Fibroblast of lung (primary cell): ENCODE data around the gene DYNLT1. TPM values are rescaled to one million over a fixed set of nuclear protein-coding genes. Genes with fewer than 3 reads are reported as not detected.

ENCODE experiments used
- DNase-seq, 2 donors: peaks; one replicate each; pipeline versions ENCODE4 v3.0.0 to v3.0.0-alpha.2; 2010; ENCODE audit warnings: low read depth in 2 of 2
- H2AFZ ChIP-seq: 2 replicates; pipeline ENCODE4 v1.5.1; 2012; ENCODE audit warnings: low read length, control low read depth, inconsistent platforms
- H3K27ac ChIP-seq: 2 replicates; pipeline ENCODE4 v1.5.1; 2011; ENCODE audit warnings: low read length, control low read depth; ENCODE audit not compliant: insufficient read depth
- H3K27me3 ChIP-seq: 2 replicates; pipeline ENCODE4 v1.5.1; 2011; ENCODE audit warnings: mild to moderate bottlenecking, low read length; ENCODE audit not compliant: control insufficient read depth, insufficient read depth
- H3K36me3 ChIP-seq: 2 replicates; pipeline ENCODE4 v1.5.1; 2011; ENCODE audit warnings: low read length; ENCODE audit not compliant: control insufficient read depth, insufficient read depth
- H3K4me1 ChIP-seq: 2 replicates; pipeline ENCODE4 v1.5.1; 2011; ENCODE audit warnings: low read length; ENCODE audit not compliant: control insufficient read depth, insufficient read depth; ENCODE audit errors: extremely low read depth
- H3K4me2 ChIP-seq: 2 replicates; pipeline ENCODE4 v1.5.1; 2011; ENCODE audit warnings: low read length, control low read depth; ENCODE audit not compliant: insufficient read depth; ENCODE audit errors: extremely low read depth
- H3K4me3 ChIP-seq, 4 experiments: fragments of 200-600 bp in 1 of 4; sonication (generic) in 1 of 4; replicated peaks in 1 of 4; 2 replicates each; pipeline ENCODE4 v1.5.1; 2011 to 2016; ENCODE audit warnings: low read length in 4 of 4, low read depth in 3 of 4, mild to moderate bottlenecking in 3 of 4, control low read depth in 2 of 4, inconsistent platforms in 1 of 4, mixed read lengths in 1 of 4; ENCODE audit not compliant: insufficient read depth in 1 of 4; ENCODE audit errors: control extremely low read depth in 1 of 4
- H3K79me2 ChIP-seq: 2 replicates; pipeline ENCODE4 v1.5.1; 2012; ENCODE audit warnings: mild to moderate bottlenecking, low read length, inconsistent platforms; ENCODE audit not compliant: control insufficient read depth, insufficient read depth
- H3K9ac ChIP-seq: 2 replicates; pipeline ENCODE4 v1.5.1; 2011; ENCODE audit warnings: mild to moderate bottlenecking, low read length, control low read depth; ENCODE audit not compliant: insufficient read depth
- H3K9me3 ChIP-seq: 2 replicates; pipeline ENCODE4 v1.5.1; 2012; ENCODE audit warnings: low read depth, low read length; ENCODE audit not compliant: control insufficient read depth, insufficient read depth
- H4K20me1 ChIP-seq: 2 replicates; pipeline ENCODE4 v1.5.1; 2011; ENCODE audit warnings: low read length; ENCODE audit not compliant: control insufficient read depth, insufficient read depth; ENCODE audit errors: extremely low read depth
- EZH2 ChIP-seq: IDR thresholded peaks from 2 replicates; pipeline ENCODE4 v1.5.1; 2012; ENCODE audit warnings: low read length, control low read depth, mild to moderate bottlenecking; ENCODE audit errors: missing control alignments
- polyA plus RNA-seq, 2 donors: library from polyadenylated mRNA; depleted of rRNA in 1 of 2; stranded (reverse) in 1 of 2; unstranded in 1 of 2; fragments of >200 nt; gene quantifications; 2 replicates each; pipeline ENCODE4 v1.2.1, GENCODE V29; 2011 to 2012; ENCODE audit warnings: missing spikeins in 1 of 2
- total RNA-seq: library from RNA; depleted of rRNA; stranded (reverse); fragments of >200 nt; gene quantifications from 2 replicates; pipeline ENCODE4 v1.2.1, GENCODE V29; 2014
- TF ChIP-seq, protein P1 (sequence below), 2 donors: IDR thresholded peaks in 1 of 2; conservative IDR thresholded peaks in 1 of 2; 1 replicate in 1 of 2; 2 replicates in 1 of 2; pipeline ENCODE4 v1.5.1; 2011 to 2012; ENCODE audit warnings: low read length in 2 of 2, control low read depth in 1 of 2, inconsistent platforms in 1 of 2, low read depth in 1 of 2, mild to moderate bottlenecking in 1 of 2

The DYNLT1 gene
- total and polyA plus RNA-seq, 2 donors (not counting 1 experiment from before 2014, with no cell fraction given), result 92.3 to 296 TPM

DNA sequence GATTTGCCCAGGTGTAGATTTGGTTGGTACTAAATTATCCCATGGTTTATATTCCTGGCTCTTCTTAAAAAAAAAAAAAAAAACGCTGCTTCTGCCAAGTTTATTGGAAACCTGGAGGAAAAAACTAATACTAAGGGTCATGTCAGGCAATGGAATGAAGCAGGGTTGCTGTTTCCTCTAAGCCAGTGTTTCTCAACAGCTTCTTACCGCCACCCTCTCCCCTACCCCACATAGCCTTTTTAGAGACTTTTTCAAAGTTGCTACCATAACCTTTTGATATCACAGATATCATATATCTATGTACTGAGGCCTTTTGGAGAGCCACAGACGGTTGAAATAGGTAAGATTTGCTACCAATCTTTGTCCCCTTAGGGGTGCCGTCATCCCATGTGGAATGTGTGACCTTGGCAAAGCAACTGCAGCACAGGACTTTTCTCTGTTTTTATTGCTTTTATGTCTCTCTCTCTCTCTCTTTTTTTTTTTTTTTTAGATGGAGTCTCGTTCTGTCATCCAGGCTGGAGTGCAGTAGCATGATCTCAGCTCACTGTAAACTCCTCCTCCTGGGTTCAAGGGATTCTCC, 40.3 kb upstream of the DYNLT1 start:
- TF ChIP-seq EZH2, result no peak
- TF ChIP-seq, protein P1, sequence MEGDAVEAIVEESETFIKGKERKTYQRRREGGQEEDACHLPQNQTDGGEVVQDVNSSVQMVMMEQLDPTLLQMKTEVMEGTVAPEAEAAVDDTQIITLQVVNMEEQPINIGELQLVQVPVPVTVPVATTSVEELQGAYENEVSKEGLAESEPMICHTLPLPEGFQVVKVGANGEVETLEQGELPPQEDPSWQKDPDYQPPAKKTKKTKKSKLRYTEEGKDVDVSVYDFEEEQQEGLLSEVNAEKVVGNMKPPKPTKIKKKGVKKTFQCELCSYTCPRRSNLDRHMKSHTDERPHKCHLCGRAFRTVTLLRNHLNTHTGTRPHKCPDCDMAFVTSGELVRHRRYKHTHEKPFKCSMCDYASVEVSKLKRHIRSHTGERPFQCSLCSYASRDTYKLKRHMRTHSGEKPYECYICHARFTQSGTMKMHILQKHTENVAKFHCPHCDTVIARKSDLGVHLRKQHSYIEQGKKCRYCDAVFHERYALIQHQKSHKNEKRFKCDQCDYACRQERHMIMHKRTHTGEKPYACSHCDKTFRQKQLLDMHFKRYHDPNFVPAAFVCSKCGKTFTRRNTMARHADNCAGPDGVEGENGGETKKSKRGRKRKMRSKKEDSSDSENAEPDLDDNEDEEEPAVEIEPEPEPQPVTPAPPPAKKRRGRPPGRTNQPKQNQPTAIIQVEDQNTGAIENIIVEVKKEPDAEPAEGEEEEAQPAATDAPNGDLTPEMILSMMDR (conservative IDR thresholded peaks at IDR 0.05 in 1 of 2, IDR thresholded peaks at IDR 0.05 in 1 of 2; ENCODE audit: low read depth in 1 of 2, low read length in 2 of 2), result no peak
- H3K27me3 ChIP-seq, result no peaks in the 10 kb centered on the region
- no peak overlapping the region for H3K9ac ChIP-seq
- H3K4me1 ChIP-seq, result no peaks in the 10 kb centered on the region
- H4K20me1 ChIP-seq, result no peaks in the 10 kb centered on the region
- H3K4me2 ChIP-seq, result no peak overlapping the region
- no peaks in the 10 kb centered on the region for H3K9me3 ChIP-seq
- no peak overlapping the region for H3K27ac ChIP-seq
- no peaks in the 10 kb centered on the region for H3K36me3 ChIP-seq
- no peak for DNase-seq
- no peaks in the 10 kb centered on the region for H3K79me2 ChIP-seq
- H3K4me3 ChIP-seq, result no peak overlapping the region
- H2AFZ ChIP-seq, result no peak overlapping the region

DNA sequence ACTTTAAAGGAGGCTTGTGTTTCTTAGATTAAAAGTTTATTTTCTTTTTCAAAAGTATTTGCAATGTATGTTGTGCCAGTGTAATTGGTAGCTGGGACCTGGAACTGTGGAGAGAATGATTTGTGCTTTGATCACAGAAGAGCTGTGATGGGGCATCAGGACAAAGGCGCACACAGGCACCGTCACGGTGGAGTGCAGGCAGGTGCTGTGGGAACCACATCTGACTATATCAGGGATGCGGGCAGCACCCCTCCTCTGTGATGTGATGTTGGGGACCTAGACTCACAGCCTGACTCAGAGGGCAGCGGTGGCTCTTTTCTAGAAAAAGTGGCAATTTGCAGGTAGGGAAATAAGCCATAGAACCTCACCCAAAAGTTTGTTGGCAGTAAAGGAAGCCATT, 39.8 kb upstream of the DYNLT1 start:
- Histone ChIP-seq H3K79me2 (no peaks in the 10 kb centered on the region), H3K4me2 (no peak overlapping the region), H3K27ac (no peak overlapping the region), H3K9me3 (no peaks in the 10 kb centered on the region), H4K20me1 (no peaks in the 10 kb centered on the region), H3K4me3 (no peak overlapping the region), H3K9ac (no peak overlapping the region), H3K36me3 (no peaks in the 10 kb centered on the region), H3K4me1 (no peaks in the 10 kb centered on the region), H2AFZ (no peak overlapping the region), H3K27me3 (no peaks in the 10 kb centered on the region)
- DNase-seq, result no peak
- TF ChIP-seq, protein P1 (conservative IDR thresholded peaks at IDR 0.05 in 1 of 2, IDR thresholded peaks at IDR 0.05 in 1 of 2; ENCODE audit: low read depth in 1 of 2, low read length in 2 of 2), result no peak
- TF ChIP-seq EZH2, result no peak

DNA sequence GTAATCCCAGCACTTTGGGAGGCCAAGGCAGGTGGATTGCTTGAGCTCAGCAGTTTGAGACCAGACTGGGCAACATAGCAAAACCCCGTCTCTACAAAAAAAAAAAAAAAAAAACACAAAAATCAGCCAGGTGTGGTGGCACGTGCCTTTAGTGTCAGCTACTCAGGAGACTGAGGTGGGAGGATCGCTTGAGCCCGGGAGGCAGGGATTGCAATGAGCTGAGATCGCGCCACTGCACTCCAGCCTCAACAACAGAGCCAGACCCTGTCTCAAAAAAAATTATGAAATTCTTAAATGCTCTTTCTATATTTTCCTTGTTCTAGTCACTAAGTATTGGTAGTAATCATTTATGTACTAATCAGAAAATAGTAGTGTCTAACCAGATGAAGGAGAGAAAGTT, 35.9 kb upstream of the DYNLT1 start:
- no peak overlapping the region for H2AFZ ChIP-seq
- H3K4me1 ChIP-seq, result no peaks in the 10 kb centered on the region
- no peaks in the 10 kb centered on the region for H3K36me3 ChIP-seq
- H4K20me1 ChIP-seq, result no peaks in the 10 kb centered on the region
- H3K4me2 ChIP-seq, result no peak overlapping the region
- no peak overlapping the region for H3K27ac ChIP-seq
- no peak overlapping the region for H3K9ac ChIP-seq
- DNase-seq, result no peak
- no peaks in the 10 kb centered on the region for H3K9me3 ChIP-seq
- no peak for TF ChIP-seq EZH2
- TF ChIP-seq, protein P1 (conservative IDR thresholded peaks at IDR 0.05 in 1 of 2, IDR thresholded peaks at IDR 0.05 in 1 of 2; ENCODE audit: low read depth in 1 of 2, low read length in 2 of 2), result no peak
- H3K27me3 ChIP-seq, result no peaks in the 10 kb centered on the region
- H3K4me3 ChIP-seq, result no peak overlapping the region
- H3K79me2 ChIP-seq, result no peaks in the 10 kb centered on the region
